Gastroesophageal sphincter (tissue), 3 donors: ENCODE data around the gene GPR156.

Experiments used
- CTCF ChIP-seq, 4 experiments: fragments of 200-600 bp in 2 of 4; fragments of 450-650 bp in 2 of 4; sonication (generic) in 1 of 4; IDR thresholded peaks; one replicate each; pipeline ENCODE4 v1.5.1; 2017 to 2019; ENCODE audit warnings: antibody characterized with exemption in 4 of 4, mild to moderate bottlenecking in 2 of 4, moderate library complexity in 2 of 4
- POLR2A ChIP-seq, 2 donors: fragments of 450-650 bp; IDR thresholded peaks; one replicate each; pipeline ENCODE4 v1.6.1; 2017; ENCODE audit warnings: antibody characterized with exemption in 2 of 2, mild to moderate bottlenecking in 2 of 2, moderate library complexity in 1 of 2

DNA sequence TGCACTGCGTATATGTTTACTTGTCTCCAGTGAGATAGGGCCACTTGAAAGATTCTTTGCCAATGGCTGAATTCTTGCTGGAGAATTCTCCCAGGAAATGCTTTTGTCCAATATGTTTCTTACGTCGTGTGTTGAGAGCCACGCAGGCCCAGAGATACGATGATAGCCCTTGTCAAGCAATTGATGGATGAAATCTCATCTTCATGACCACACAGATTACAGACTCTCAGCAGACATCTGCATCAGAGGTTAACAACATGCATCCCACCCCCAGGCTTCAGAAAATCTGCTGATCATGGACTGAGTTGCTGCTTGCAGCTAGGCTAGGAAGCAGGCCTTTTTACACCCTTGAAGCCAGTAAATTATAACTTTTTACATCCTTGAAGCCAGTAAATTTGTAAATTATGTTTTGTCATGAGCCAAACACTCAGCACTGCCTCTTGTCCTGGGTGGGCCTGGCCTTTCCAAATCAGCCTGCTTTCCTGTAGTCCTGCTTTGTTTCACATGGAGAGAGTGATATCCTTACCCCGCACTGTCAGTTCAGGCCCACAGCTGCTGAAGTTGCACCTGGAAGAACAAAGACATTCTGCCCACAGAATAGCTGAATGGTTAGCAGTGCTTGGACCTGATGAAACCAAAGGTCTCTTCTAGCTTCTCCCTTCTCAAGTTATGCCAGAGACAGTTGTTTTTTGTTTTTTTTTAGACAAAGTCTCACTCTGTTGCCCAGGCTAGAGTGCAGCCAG lies 84.4 kb downstream of the GPR156 start:
- TF ChIP-seq CTCF (IDR thresholded peaks at IDR 0.05): no peak
- no peak for TF ChIP-seq POLR2A (IDR thresholded peaks at IDR 0.05)
